ENCODE measurements around the gene SSH2.

The SSH2 gene

DNA sequence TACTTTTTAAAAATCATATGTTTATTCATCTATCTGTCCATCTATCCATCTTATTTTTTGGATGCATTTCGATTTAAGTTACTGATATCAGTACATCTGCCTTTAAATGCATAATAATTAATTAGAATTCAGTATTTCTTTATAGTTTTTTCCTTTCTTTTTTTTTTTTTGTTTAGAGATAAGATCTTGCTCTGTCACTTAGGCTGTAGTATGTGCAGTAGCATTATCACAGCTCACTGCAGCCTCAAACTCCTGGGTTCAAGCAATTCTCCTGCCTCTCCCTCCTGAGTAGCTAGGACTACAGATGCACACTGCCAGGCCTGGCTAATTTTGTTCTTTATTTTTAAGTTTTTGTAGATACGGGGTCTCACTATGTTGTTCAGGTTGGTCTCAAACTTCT, 133.4 kb downstream of the SSH2 start:
- Histone ChIP-seq H3K27ac (no peak overlapping the region), H3K4me3 (ENCODE audit: low read depth, low read length) (no peak overlapping the region), H3K27me3 (ENCODE audit: insufficient read depth, low read depth, severe bottlenecking) (no peaks in the 10 kb centered on the region), H3K36me3 (peaks cover 5% of the 10 kb centered on the region; the same call in 1 of the 2 replicates), H3K9me3 (ENCODE audit: severe bottlenecking) (no peaks in the 10 kb centered on the region)
- TF ChIP-seq CTCF (IDR thresholded peaks at IDR 0.05; ENCODE audit: low read depth, low read length) = no peak
- no peak for DNase-seq

DNA sequence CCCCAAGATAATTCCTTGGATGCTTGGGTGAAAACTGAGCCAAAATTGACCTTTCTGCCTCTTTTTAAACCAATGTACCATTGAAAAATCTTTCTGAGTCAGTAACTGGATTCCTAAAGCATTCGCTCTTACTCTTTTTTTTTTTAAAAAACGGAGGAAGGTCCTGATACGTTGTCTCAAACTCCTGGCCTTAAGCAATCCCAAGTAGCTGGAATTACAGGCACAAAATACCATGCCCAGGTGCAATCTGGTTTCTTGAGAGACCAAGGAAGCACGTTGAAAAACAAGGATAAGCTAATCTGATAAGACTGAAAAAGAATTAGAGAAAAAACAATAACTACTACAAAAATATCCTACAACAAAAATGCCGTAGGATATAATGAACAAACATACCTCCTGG, 136.5 kb downstream of the SSH2 start:
- TF ChIP-seq CTCF (IDR thresholded peaks at IDR 0.05; ENCODE audit: low read depth, low read length) = no peak
- Histone ChIP-seq H3K27me3 (ENCODE audit: insufficient read depth, low read depth, severe bottlenecking) (no peaks in the 10 kb centered on the region), H3K9me3 (ENCODE audit: severe bottlenecking) (no peaks in the 10 kb centered on the region), H3K36me3 (peaks cover 13% of the 10 kb centered on the region; the same call in 1 of the 2 replicates), H3K27ac (no peak overlapping the region), H3K4me3 (ENCODE audit: low read depth, low read length) (no peak overlapping the region)
- DNase-seq = no peak

DNA sequence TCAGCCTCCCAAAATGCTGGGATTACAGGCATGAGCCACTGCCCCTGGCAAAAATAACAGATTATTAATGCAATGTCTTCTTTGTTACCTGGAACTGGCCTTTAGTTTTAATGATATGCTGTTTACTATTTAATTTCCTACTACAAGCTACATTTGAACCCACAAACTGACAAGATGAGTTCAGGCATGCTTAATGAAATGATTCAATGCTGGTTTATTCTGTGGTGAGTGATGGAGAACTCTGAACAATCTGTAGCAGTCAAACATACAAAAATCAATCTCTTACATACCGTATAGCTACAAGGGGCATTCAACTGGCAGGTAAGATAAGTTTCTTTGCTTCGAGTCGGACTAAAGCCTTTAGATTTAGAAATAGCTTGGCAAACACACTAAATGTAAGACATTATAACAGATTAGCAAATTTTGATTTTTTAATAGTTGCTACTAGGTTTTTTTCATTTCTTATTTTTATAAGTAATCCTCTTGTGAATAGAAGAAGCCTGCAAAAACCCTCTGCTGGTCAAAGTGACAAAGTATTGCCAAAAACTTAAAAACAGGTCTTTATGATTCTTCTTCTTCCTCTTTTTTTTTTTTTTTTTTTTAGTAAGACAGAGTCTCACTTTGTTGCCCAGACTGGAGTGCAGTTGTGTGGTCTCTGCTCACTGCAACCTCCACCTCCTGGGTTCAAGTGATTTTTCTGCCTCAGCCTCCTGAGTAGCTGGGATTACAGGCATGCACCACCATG, 138.5 kb downstream of the SSH2 start:
- no peak for DNase-seq
- Histone ChIP-seq H3K27ac (no peak overlapping the region), H3K4me3 (ENCODE audit: low read depth, low read length) (no peak overlapping the region), H3K27me3 (ENCODE audit: insufficient read depth, low read depth, severe bottlenecking) (no peaks in the 10 kb centered on the region), H3K36me3 (peaks cover 13% of the 10 kb centered on the region; the same call in 1 of the 2 replicates), H3K9me3 (ENCODE audit: severe bottlenecking) (no peaks in the 10 kb centered on the region)
- no peak for TF ChIP-seq CTCF (IDR thresholded peaks at IDR 0.05; ENCODE audit: low read depth, low read length)

- DNase-seq = no peak
- TF ChIP-seq CTCF (IDR thresholded peaks at IDR 0.05; ENCODE audit: low read depth, low read length) = no peak
- no peak overlapping the region for H3K4me3 ChIP-seq (ENCODE audit: low read depth, low read length)
- H3K27ac ChIP-seq = no peak overlapping the region
- H3K27me3 ChIP-seq (ENCODE audit: insufficient read depth, low read depth, severe bottlenecking) = no peaks in the 10 kb centered on the region
- H3K9me3 ChIP-seq (ENCODE audit: severe bottlenecking) = no peaks in the 10 kb centered on the region
- H3K36me3 ChIP-seq = peaks cover 13% of the 10 kb centered on the region; the same call in 1 of the 2 replicates
Observed at GRCh38 chr17:29789196-29790170, 140.5 kb downstream of the SSH2 start.

- no peak for DNase-seq
- no peaks in the 10 kb centered on the region for H3K27me3 ChIP-seq (ENCODE audit: insufficient read depth, low read depth, severe bottlenecking)
- no peaks in the 10 kb centered on the region for H3K9me3 ChIP-seq (ENCODE audit: severe bottlenecking)
- H3K27ac ChIP-seq = no peak overlapping the region
- no peak for TF ChIP-seq CTCF (IDR thresholded peaks at IDR 0.05; ENCODE audit: low read depth, low read length)
- H3K4me3 ChIP-seq (ENCODE audit: low read depth, low read length) = no peak overlapping the region
- peaks cover 15% of the 10 kb centered on the region; the same call in 1 of the 2 replicates for H3K36me3 ChIP-seq
Observed at GRCh38 chr17:29787995-29788394, 142.0 kb downstream of the SSH2 start.

Measured in WERI-Rb-1 (cell line).